ENCODE measurements around the gene UFD1. TPM values are rescaled to one million over a fixed set of nuclear protein-coding genes. Genes with fewer than 3 reads are reported as not detected.

The UFD1 gene
- polyA plus RNA-seq, 1 experiment: 135 TPM

- TF ChIP-seq CTCF (IDR thresholded peaks at IDR 0.05; ENCODE audit: insufficient read depth, low read depth, low read length): no peak
- Histone ChIP-seq H3K36me3 (ENCODE audit: control insufficient read depth, insufficient read depth, low read length) (peaks cover 12% of the 10 kb centered on the region), H3K27me3 (ENCODE audit: control insufficient read depth, insufficient read depth, low read length) (no peaks in the 10 kb centered on the region), H3K4me3 (ENCODE audit: low read depth, low read length) (no peak overlapping the region)
- POLR2A ChIA-PET: no interaction called here
- DNase-seq (ENCODE audit: low read depth): no peak
- CTCF ChIA-PET: interaction anchor here (1.6 kb wide), 1 partner anchor 169 kb away, joined by 3 read pairs; no protein-coding TSS in a partner anchor
These were observed 17.5 kb downstream of the UFD1 start for GRCh38 chr22:19461506-19461905.

- Histone ChIP-seq H3K36me3 (ENCODE audit: control insufficient read depth, insufficient read depth, low read length) (peaks cover 18% of the 10 kb centered on the region), H3K27me3 (ENCODE audit: control insufficient read depth, insufficient read depth, low read length) (no peaks in the 10 kb centered on the region), H3K4me3 (ENCODE audit: low read depth, low read length) (no peak overlapping the region)
- no peak for DNase-seq (ENCODE audit: low read depth)
- ChIA-PET CTCF (no interaction called here), POLR2A (interaction anchor here (0.6 kb wide), 1 partner anchor 192 kb away, joined by 9 read pairs; no protein-coding TSS in a partner anchor)
- TF ChIP-seq CTCF (IDR thresholded peaks at IDR 0.05; ENCODE audit: insufficient read depth, low read depth, low read length): no peak
These were observed 19.0 kb downstream of the UFD1 start for GRCh38 chr22:19460036-19460435.

GRCh38 chr22:19457828-19458428 is 21.1 kb downstream of the UFD1 start:
- POLR2A ChIA-PET: no interaction called here
- no peak for DNase-seq (ENCODE audit: low read depth)
- Histone ChIP-seq H3K4me3 (ENCODE audit: low read depth, low read length) (no peak overlapping the region), H3K36me3 (ENCODE audit: control insufficient read depth, insufficient read depth, low read length) (peaks cover 20% of the 10 kb centered on the region), H3K27me3 (ENCODE audit: control insufficient read depth, insufficient read depth, low read length) (no peaks in the 10 kb centered on the region)
- CTCF ChIA-PET: no interaction called here
- no peak for TF ChIP-seq CTCF (IDR thresholded peaks at IDR 0.05; ENCODE audit: insufficient read depth, low read depth, low read length)

- Histone ChIP-seq H3K27me3 (ENCODE audit: control insufficient read depth, insufficient read depth, low read length) (no peaks in the 10 kb centered on the region), H3K4me3 (ENCODE audit: low read depth, low read length) (no peak overlapping the region), H3K36me3 (ENCODE audit: control insufficient read depth, insufficient read depth, low read length) (peaks cover 21% of the 10 kb centered on the region)
- DNase-seq (ENCODE audit: low read depth): no peak
- ChIA-PET CTCF (no interaction called here), POLR2A (no interaction called here)
- TF ChIP-seq CTCF (IDR thresholded peaks at IDR 0.05; ENCODE audit: insufficient read depth, low read depth, low read length): no peak
These were observed 22.5 kb downstream of the UFD1 start for GRCh38 chr22:19456541-19456940.

- Histone ChIP-seq H3K36me3 (ENCODE audit: control insufficient read depth, insufficient read depth, low read length) (peaks cover 23% of the 10 kb centered on the region), H3K27me3 (ENCODE audit: control insufficient read depth, insufficient read depth, low read length) (no peaks in the 10 kb centered on the region), H3K4me3 (ENCODE audit: low read depth, low read length) (no peak overlapping the region)
- TF ChIP-seq CTCF (IDR thresholded peaks at IDR 0.05; ENCODE audit: insufficient read depth, low read depth, low read length): no peak
- POLR2A ChIA-PET: no interaction called here
- CTCF ChIA-PET: no interaction called here
- DNase-seq (ENCODE audit: low read depth): no peak
These were observed 23.2 kb downstream of the UFD1 start for GRCh38 chr22:19455585-19456370.
